Peyer's patch (tissue), 4 donors: Measurements from ENCODE around the gene LRBA.

Experiments
- POLR2A ChIP-seq, 2 donors: fragments of 450-650 bp; IDR thresholded peaks; one replicate each; pipeline ENCODE4 v1.5.1; 2017; ENCODE audit warnings: antibody characterized with exemption in 2 of 2, mild to moderate bottlenecking in 2 of 2, moderate library complexity in 2 of 2
- TF ChIP-seq, protein P1 (sequence below), 6 experiments: fragments of 450-650 bp in 4 of 6; fragments of 200-600 bp in 2 of 6; sonication (generic) in 1 of 6; IDR thresholded peaks; one replicate each; pipeline ENCODE4 v1.5.1; 2017 to 2019; ENCODE audit warnings: antibody characterized with exemption in 6 of 6, mild to moderate bottlenecking in 3 of 6, moderate library complexity in 1 of 6

DNA sequence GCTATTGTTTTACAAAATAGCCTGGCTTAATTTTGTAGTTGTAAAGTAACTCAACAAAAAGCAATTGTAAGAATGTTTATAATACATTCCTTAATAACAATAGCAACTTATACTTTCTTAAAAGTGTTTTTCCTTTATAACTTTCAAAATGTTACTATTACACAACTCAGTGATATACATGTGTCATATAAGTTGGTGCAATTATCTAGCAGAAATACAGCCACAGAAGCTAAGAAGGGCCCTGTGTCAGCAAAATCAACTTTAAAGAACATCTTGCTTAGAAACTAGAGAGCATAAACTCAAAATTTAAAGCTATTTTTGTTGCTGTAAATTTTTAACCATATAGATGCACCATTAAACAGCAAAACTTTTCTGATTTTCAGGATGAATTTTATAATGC lies 474.5 kb downstream of the LRBA start:
- TF ChIP-seq, protein P1, sequence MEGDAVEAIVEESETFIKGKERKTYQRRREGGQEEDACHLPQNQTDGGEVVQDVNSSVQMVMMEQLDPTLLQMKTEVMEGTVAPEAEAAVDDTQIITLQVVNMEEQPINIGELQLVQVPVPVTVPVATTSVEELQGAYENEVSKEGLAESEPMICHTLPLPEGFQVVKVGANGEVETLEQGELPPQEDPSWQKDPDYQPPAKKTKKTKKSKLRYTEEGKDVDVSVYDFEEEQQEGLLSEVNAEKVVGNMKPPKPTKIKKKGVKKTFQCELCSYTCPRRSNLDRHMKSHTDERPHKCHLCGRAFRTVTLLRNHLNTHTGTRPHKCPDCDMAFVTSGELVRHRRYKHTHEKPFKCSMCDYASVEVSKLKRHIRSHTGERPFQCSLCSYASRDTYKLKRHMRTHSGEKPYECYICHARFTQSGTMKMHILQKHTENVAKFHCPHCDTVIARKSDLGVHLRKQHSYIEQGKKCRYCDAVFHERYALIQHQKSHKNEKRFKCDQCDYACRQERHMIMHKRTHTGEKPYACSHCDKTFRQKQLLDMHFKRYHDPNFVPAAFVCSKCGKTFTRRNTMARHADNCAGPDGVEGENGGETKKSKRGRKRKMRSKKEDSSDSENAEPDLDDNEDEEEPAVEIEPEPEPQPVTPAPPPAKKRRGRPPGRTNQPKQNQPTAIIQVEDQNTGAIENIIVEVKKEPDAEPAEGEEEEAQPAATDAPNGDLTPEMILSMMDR (IDR thresholded peaks at IDR 0.05) = no peak
- no peak for TF ChIP-seq POLR2A (IDR thresholded peaks at IDR 0.05)
